Mucosa of stomach (tissue), 1 donor: ENCODE results near the gene OXLD1.

Experiments used
- H3K27me3 ChIP-seq: one replicate; pipeline ENCODE4 v1.7.0; 2013; ENCODE audit warnings: mild to moderate bottlenecking, low read length; ENCODE audit not compliant: control insufficient read depth, insufficient read depth
- H3K36me3 ChIP-seq: one replicate; pipeline ENCODE4 v1.7.0; 2013; ENCODE audit warnings: low read length; ENCODE audit not compliant: control insufficient read depth, insufficient read depth
- H3K4me1 ChIP-seq: one replicate; pipeline ENCODE4 v1.7.0; 2013; ENCODE audit warnings: mild to moderate bottlenecking, low read length; ENCODE audit not compliant: control insufficient read depth, insufficient read depth
- H3K4me3 ChIP-seq: one replicate; pipeline ENCODE4 v1.7.0; 2013; ENCODE audit warnings: low read length
- H3K9ac ChIP-seq: one replicate; pipeline ENCODE4 v1.7.0; 2013; ENCODE audit warnings: mild to moderate bottlenecking, low read length, moderate library complexity
- H3K9me3 ChIP-seq: one replicate; pipeline ENCODE4 v1.7.0; 2013; ENCODE audit warnings: mild to moderate bottlenecking, low read length, moderate library complexity; ENCODE audit not compliant: control insufficient read depth
- donor health status: Pancreatic carcinoma.

The OXLD1 gene

GRCh38 chr17:81652906-81653771, 13.3 kb downstream of the OXLD1 start:
- Histone ChIP-seq H3K4me3 (no peak overlapping the region), H3K27me3 (peaks cover 18% of the 10 kb centered on the region)

GRCh38 chr17:81651692-81652091, 14.7 kb downstream of the OXLD1 start:
- Histone ChIP-seq H3K27me3 (peaks cover 32% of the 10 kb centered on the region), H3K4me1 (no peaks in the 10 kb centered on the region), H3K4me3 (no peak overlapping the region), H3K9ac (no peak overlapping the region), H3K9me3 (no peaks in the 10 kb centered on the region), H3K36me3 (no peaks in the 10 kb centered on the region)

More at GRCh38 chr17:81652906-81653771, 13.3 kb downstream of the OXLD1 start:
- Histone ChIP-seq H3K4me1 (no peaks in the 10 kb centered on the region), H3K36me3 (no peaks in the 10 kb centered on the region), H3K9me3 (no peaks in the 10 kb centered on the region), H3K9ac (no peak overlapping the region)

- Histone ChIP-seq H3K4me1 (no peaks in the 10 kb centered on the region), H3K4me3 (no peak overlapping the region), H3K9ac (no peak overlapping the region), H3K27me3 (peaks cover 34% of the 10 kb centered on the region), H3K9me3 (no peaks in the 10 kb centered on the region), H3K36me3 (no peaks in the 10 kb centered on the region)
Measured at GRCh38 chr17:81650951-81651350, 15.5 kb downstream of the OXLD1 start.

- Histone ChIP-seq H3K27me3 (peaks cover 33% of the 10 kb centered on the region), H3K36me3 (no peaks in the 10 kb centered on the region), H3K9me3 (no peaks in the 10 kb centered on the region), H3K9ac (no peak overlapping the region), H3K4me1 (no peaks in the 10 kb centered on the region), H3K4me3 (no peak overlapping the region)
Measured at GRCh38 chr17:81648707-81649085, 17.7 kb downstream of the OXLD1 start.

GRCh38 chr17:81648013-81648706, 18.2 kb downstream of the OXLD1 start:
- Histone ChIP-seq H3K9me3 (no peaks in the 10 kb centered on the region), H3K9ac (no peak overlapping the region), H3K36me3 (no peaks in the 10 kb centered on the region), H3K4me3 (no peak overlapping the region), H3K4me1 (no peaks in the 10 kb centered on the region), H3K27me3 (peaks cover 29% of the 10 kb centered on the region)

- Histone ChIP-seq H3K27me3 (peaks cover 29% of the 10 kb centered on the region), H3K9ac (no peak overlapping the region), H3K4me3 (no peak overlapping the region)
Measured at GRCh38 chr17:81647640-81648012, 18.8 kb downstream of the OXLD1 start.

GRCh38 chr17:81646869-81647600, 19.4 kb downstream of the OXLD1 start:
- peaks cover 29% of the 10 kb centered on the region for H3K27me3 ChIP-seq
- no peak overlapping the region for H3K4me3 ChIP-seq

More at GRCh38 chr17:81647640-81648012, 18.8 kb downstream of the OXLD1 start:
- H3K36me3 ChIP-seq = no peaks in the 10 kb centered on the region
- no peaks in the 10 kb centered on the region for H3K9me3 ChIP-seq
- no peaks in the 10 kb centered on the region for H3K4me1 ChIP-seq

GRCh38 chr17:81644976-81645952, 21.1 kb downstream of the OXLD1 start:
- Histone ChIP-seq H3K9me3 (no peaks in the 10 kb centered on the region), H3K9ac (no peak overlapping the region), H3K4me3 (no peak overlapping the region), H3K4me1 (no peaks in the 10 kb centered on the region), H3K27me3 (peaks cover 29% of the 10 kb centered on the region), H3K36me3 (no peaks in the 10 kb centered on the region)

More at GRCh38 chr17:81646869-81647600, 19.4 kb downstream of the OXLD1 start:
- Histone ChIP-seq H3K9ac (no peak overlapping the region), H3K36me3 (no peaks in the 10 kb centered on the region), H3K9me3 (no peaks in the 10 kb centered on the region), H3K4me1 (no peaks in the 10 kb centered on the region)

GRCh38 chr17:81644496-81644895, 21.9 kb downstream of the OXLD1 start:
- Histone ChIP-seq H3K9me3 (no peaks in the 10 kb centered on the region), H3K4me1 (no peaks in the 10 kb centered on the region), H3K4me3 (no peak overlapping the region), H3K9ac (no peak overlapping the region), H3K27me3 (peaks cover 25% of the 10 kb centered on the region), H3K36me3 (no peaks in the 10 kb centered on the region)

- no peak overlapping the region for H3K9ac ChIP-seq
- H3K9me3 ChIP-seq = no peaks in the 10 kb centered on the region
- no peak overlapping the region for H3K4me3 ChIP-seq
- no peaks in the 10 kb centered on the region for H3K4me1 ChIP-seq
- H3K36me3 ChIP-seq = no peaks in the 10 kb centered on the region
- peaks cover 4% of the 10 kb centered on the region for H3K27me3 ChIP-seq
Measured at GRCh38 chr17:81641825-81642489, 24.4 kb downstream of the OXLD1 start.

GRCh38 chr17:81640011-81640410, 26.4 kb downstream of the OXLD1 start:
- Histone ChIP-seq H3K9me3 (no peaks in the 10 kb centered on the region), H3K4me3 (no peak overlapping the region), H3K27me3 (no peaks in the 10 kb centered on the region), H3K9ac (no peak overlapping the region), H3K36me3 (no peaks in the 10 kb centered on the region), H3K4me1 (peaks cover 10% of the 10 kb centered on the region)
